Astrocyte (in vitro differentiated cells and primary cell): ENCODE data around the gene ERGIC3. TPM values are rescaled to one million over a fixed set of nuclear protein-coding genes. Genes with fewer than 3 reads are reported as not detected.
"Not testable (repeated sequence)": the region's sequence is repeated elsewhere in the genome, so short reads cannot be mapped to it uniquely, and the experiment has no call there.

ENCODE experiments used
- DNase-seq: peaks from one replicate; pipeline ENCODE4 v3.0.0-alpha.2; 2010; ENCODE audit warnings: low read depth
- FAIRE-seq: peaks from 2 replicates; lab custom pipeline; 2011; peaks lifted over from hg19 to GRCh38; lab: Jason Lieb, UNC
- H2AFZ ChIP-seq: 2 replicates; pipeline ENCODE4 v1.6.0; 2012; ENCODE audit warnings: low read depth, low read length, inconsistent platforms
- H3K27ac ChIP-seq: 2 replicates; pipeline ENCODE4 v1.5.1; 2011; ENCODE audit warnings: low read depth, low read length, inconsistent platforms
- H3K27me3 ChIP-seq: 2 replicates; pipeline ENCODE4 v1.6.0; 2011; ENCODE audit warnings: low read length, inconsistent platforms; ENCODE audit not compliant: insufficient read depth
- H3K36me3 ChIP-seq: 2 replicates; pipeline ENCODE4 v1.5.1; 2011; ENCODE audit warnings: low read length, inconsistent platforms; ENCODE audit not compliant: insufficient read depth
- H3K4me1 ChIP-seq: 2 replicates; pipeline ENCODE4 v1.5.1; 2011; ENCODE audit warnings: low read length, inconsistent platforms; ENCODE audit not compliant: insufficient read depth
- H3K4me2 ChIP-seq: 2 replicates; pipeline ENCODE4 v1.6.0; 2012; ENCODE audit warnings: low read length, inconsistent platforms
- H3K4me3 ChIP-seq: 2 replicates; pipeline ENCODE4 v1.5.1; 2011; ENCODE audit warnings: low read depth, mild to moderate bottlenecking, low read length, inconsistent platforms; ENCODE audit not compliant: insufficient read depth
- H3K79me2 ChIP-seq: 2 replicates; pipeline ENCODE4 v1.6.0; 2012; ENCODE audit warnings: mild to moderate bottlenecking, low read length, inconsistent platforms; ENCODE audit not compliant: insufficient read depth
- H3K9ac ChIP-seq: 2 replicates; pipeline ENCODE4 v1.6.0; 2012; ENCODE audit warnings: mild to moderate bottlenecking, low read length, inconsistent platforms
- H3K9me3 ChIP-seq: 2 replicates; pipeline ENCODE4 v1.5.1; 2012; ENCODE audit warnings: low read depth, mild to moderate bottlenecking, low read length, inconsistent platforms; ENCODE audit not compliant: insufficient read depth
- H4K20me1 ChIP-seq: 2 replicates; pipeline ENCODE4 v1.6.0; 2012; ENCODE audit warnings: low read length, inconsistent platforms; ENCODE audit not compliant: insufficient read depth
- H3K27ac Mint-ChIP-seq: one replicate; pipeline ENCODE4 v1.8.0; 2021; ENCODE audit warnings: mild to moderate bottlenecking, mixed read lengths; ENCODE audit not compliant: unreplicated experiment
- H3K27me3 Mint-ChIP-seq: one replicate; pipeline ENCODE4 v1.8.0; 2021; ENCODE audit warnings: low read depth, mixed read lengths; ENCODE audit not compliant: unreplicated experiment
- H3K36me3 Mint-ChIP-seq: one replicate; pipeline ENCODE4 v1.8.0; 2021; ENCODE audit warnings: low read depth, mixed read lengths; ENCODE audit not compliant: unreplicated experiment
- H3K4me1 Mint-ChIP-seq: one replicate; pipeline ENCODE4 v1.8.0; 2021; ENCODE audit warnings: low read depth, mixed read lengths; ENCODE audit not compliant: unreplicated experiment
- H3K4me3 Mint-ChIP-seq: one replicate; pipeline ENCODE4 v1.8.0; 2021; ENCODE audit warnings: mild to moderate bottlenecking, moderate library complexity, mixed read lengths; ENCODE audit not compliant: unreplicated experiment
- H3K9me3 Mint-ChIP-seq: one replicate; pipeline ENCODE4 v1.8.0; 2021; ENCODE audit warnings: mild to moderate bottlenecking, mixed read lengths; ENCODE audit not compliant: unreplicated experiment
- CTCF ChIP-seq: IDR thresholded peaks from 2 replicates; pipeline ENCODE4 v1.5.1; 2011; ENCODE audit warnings: low read depth, mild to moderate bottlenecking, inconsistent platforms, low read length, moderate library complexity; ENCODE audit not compliant: insufficient read depth
- EZH2 ChIP-seq: IDR thresholded peaks from 2 replicates; pipeline ENCODE4 v1.6.1; 2012; ENCODE audit warnings: mild to moderate bottlenecking, low read length, inconsistent platforms; ENCODE audit not compliant: insufficient read depth
- total RNA-seq: library from RNA; stranded (reverse); gene quantifications from 2 replicates; pipeline ENCODE4 v1.2.1, GENCODE V29; 2021

The ERGIC3 gene
- total RNA-seq, 1 donor from 2014 or later, result 198 TPM

- no peak for DNase-seq
- peaks cover 13% of the 10 kb centered on the region for H3K4me1 ChIP-seq
- peaks cover 13% of the 10 kb centered on the region for H3K36me3 Mint-ChIP-seq
- no peaks in the 10 kb centered on the region for H3K27me3 ChIP-seq
- no peak overlapping the region for H3K4me3 ChIP-seq
- H3K4me3 Mint-ChIP-seq, result no peak overlapping the region
- TF ChIP-seq CTCF, result no peak
- TF ChIP-seq EZH2, result no peak
- peaks cover 4% of the 10 kb centered on the region for H3K36me3 ChIP-seq
- no peaks in the 10 kb centered on the region for H3K9me3 ChIP-seq
- peaks cover 26% of the 10 kb centered on the region for H4K20me1 ChIP-seq
- H3K9me3 Mint-ChIP-seq, result peaks cover 5% of the 10 kb centered on the region
- no peaks in the 10 kb centered on the region for H3K79me2 ChIP-seq
- no peak overlapping the region for H3K4me2 ChIP-seq
- no peak overlapping the region for H2AFZ ChIP-seq
- no peaks in the 10 kb centered on the region for H3K27me3 Mint-ChIP-seq
- peaks cover 19% of the 10 kb centered on the region for H3K4me1 Mint-ChIP-seq
- H3K9ac ChIP-seq, result no peak overlapping the region
- no peak overlapping the region for H3K27ac ChIP-seq
- peak overlapping the region; percentile 47 for H3K27ac Mint-ChIP-seq
- FAIRE-seq, result no peak
These were observed 24.8 kb upstream of the ERGIC3 start for GRCh38 chr20:35517125-35517524.

DNA sequence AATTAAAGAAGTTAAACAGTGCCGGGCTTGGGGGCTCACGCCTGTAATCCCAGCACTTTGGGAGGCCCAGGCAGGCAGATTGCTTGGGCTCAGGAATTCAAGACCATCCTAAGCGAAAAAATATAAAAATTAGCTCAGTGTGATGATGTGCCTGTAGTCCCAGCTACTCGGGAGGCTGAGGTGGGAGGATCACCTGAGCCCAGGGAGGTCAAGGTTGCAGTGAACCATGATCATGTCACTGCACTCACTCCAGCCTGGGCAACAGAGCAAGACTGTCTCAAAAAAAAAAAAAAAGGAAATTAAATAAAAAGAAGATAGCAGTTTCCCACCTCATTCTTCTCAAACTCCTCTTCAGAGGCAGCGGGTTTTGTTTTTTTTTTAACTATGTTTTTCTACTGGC lies 24.1 kb upstream of the ERGIC3 start:
- H3K4me1 ChIP-seq, result peaks cover 13% of the 10 kb centered on the region
- not testable (repeated sequence) for H3K27ac Mint-ChIP-seq, H3K9ac ChIP-seq, H3K36me3 Mint-ChIP-seq, H3K4me3 ChIP-seq, H3K27ac ChIP-seq, DNase-seq, H3K4me3 Mint-ChIP-seq, H3K79me2 ChIP-seq, H3K9me3 Mint-ChIP-seq, H2AFZ ChIP-seq, FAIRE-seq, H3K9me3 ChIP-seq, H3K27me3 Mint-ChIP-seq, H3K36me3 ChIP-seq, H3K27me3 ChIP-seq, H3K4me2 ChIP-seq
- peaks cover 23% of the 10 kb centered on the region for H4K20me1 ChIP-seq
- H3K4me1 Mint-ChIP-seq, result peaks cover 19% of the 10 kb centered on the region

DNA sequence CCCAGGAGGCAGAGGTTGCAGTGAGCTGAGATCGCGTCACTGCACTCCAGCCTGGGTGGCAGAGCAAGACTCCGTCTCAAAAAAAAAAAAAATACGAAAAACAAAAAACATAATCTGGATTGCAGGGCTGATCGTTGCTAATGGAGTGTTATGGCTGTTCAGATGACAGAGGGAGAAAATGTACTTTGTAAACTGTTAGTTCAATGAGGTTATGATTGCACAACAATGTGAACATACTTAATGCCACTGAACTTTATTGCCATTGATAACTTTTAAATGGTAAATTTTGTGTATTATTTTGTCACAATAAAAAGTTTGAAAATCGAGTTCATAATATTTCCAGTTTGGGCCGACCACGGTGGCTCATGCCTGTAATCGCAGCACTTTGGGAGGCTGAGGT lies 22.9 kb upstream of the ERGIC3 start:
- FAIRE-seq, result no peak
- Histone ChIP-seq H3K9me3 (no peaks in the 10 kb centered on the region), H3K9ac (no peak overlapping the region), H4K20me1 (peaks cover 23% of the 10 kb centered on the region), H3K27ac (no peak overlapping the region), H2AFZ (no peak overlapping the region), H3K4me1 (peaks cover 13% of the 10 kb centered on the region), H3K4me3 (no peak overlapping the region), H3K79me2 (no peaks in the 10 kb centered on the region), H3K36me3 (peaks cover 2% of the 10 kb centered on the region), H3K4me2 (no peak overlapping the region), H3K27me3 (no peaks in the 10 kb centered on the region)
- peaks cover 5% of the 10 kb centered on the region for H3K9me3 Mint-ChIP-seq
- no peak overlapping the region for H3K27ac Mint-ChIP-seq
- peaks cover 7% of the 10 kb centered on the region for H3K36me3 Mint-ChIP-seq
- H3K4me1 Mint-ChIP-seq, result peaks cover 19% of the 10 kb centered on the region
- no peaks in the 10 kb centered on the region for H3K27me3 Mint-ChIP-seq
- TF ChIP-seq CTCF (no peak), EZH2 (no peak)
- no peak overlapping the region for H3K4me3 Mint-ChIP-seq
- DNase-seq, result no peak
